ENCODE data around the gene IRAK1.
A peak's percentile ranks its signal among the peaks of the same experiment; 100 is the strongest.
"Not testable (repeated sequence)": the region's sequence is repeated elsewhere in the genome, so short reads cannot be mapped to it uniquely, and the experiment has no call there.

IRAK1 gene

GRCh38 chrX:154018518-154019060 is 1.1 kb downstream of the IRAK1 start:
- DNase-seq = no peak

- no peak for DNase-seq
These were observed 1.8 kb downstream of the IRAK1 start for GRCh38 chrX:154017766-154018517.

- no peak for DNase-seq
These were observed 3.2 kb downstream of the IRAK1 start for GRCh38 chrX:154016366-154017076.

DNA sequence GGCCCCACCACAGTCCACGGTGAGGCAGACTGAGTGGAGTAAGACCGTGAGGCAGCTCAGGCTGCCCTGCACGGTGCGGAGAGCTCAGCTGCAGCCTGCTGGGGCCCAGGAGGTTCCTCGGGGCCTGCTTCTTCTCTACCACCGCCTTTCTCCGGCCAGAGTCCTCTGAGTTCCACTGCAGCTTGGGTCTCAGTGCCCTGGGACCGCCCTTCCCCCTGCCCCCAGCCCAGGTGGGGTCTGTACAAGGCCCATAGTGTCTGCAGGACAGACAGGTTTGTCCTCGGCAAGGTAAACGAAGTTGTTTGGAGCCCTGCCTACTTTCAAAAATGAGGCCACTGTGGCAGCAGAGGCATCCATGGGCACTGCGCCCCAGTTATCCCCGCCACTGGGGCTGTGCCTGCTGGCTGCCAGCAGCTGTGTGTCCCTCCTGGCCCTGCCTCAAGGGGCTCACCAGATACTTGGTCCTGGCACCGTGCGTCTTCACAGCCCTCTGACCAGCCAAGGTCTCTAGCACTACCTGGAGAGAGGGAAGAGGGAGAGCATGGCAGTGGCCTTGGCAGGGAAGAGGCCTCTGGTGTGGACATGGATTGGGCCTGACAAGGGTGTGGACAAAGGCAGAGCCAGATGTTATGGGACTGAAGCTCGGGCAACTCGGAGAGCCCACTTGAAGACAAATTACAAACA is 4.0 kb downstream of the IRAK1 start:
- DNase-seq = no peak

GRCh38 chrX:154014429-154015380 is 5.0 kb downstream of the IRAK1 start:
- DNase-seq = no peak

- DNase-seq = peak; percentile 37
These were observed 5.9 kb downstream of the IRAK1 start for GRCh38 chrX:154013614-154014360.

- no peak for DNase-seq
These were observed 6.7 kb downstream of the IRAK1 start for GRCh38 chrX:154013001-154013421.

DNA sequence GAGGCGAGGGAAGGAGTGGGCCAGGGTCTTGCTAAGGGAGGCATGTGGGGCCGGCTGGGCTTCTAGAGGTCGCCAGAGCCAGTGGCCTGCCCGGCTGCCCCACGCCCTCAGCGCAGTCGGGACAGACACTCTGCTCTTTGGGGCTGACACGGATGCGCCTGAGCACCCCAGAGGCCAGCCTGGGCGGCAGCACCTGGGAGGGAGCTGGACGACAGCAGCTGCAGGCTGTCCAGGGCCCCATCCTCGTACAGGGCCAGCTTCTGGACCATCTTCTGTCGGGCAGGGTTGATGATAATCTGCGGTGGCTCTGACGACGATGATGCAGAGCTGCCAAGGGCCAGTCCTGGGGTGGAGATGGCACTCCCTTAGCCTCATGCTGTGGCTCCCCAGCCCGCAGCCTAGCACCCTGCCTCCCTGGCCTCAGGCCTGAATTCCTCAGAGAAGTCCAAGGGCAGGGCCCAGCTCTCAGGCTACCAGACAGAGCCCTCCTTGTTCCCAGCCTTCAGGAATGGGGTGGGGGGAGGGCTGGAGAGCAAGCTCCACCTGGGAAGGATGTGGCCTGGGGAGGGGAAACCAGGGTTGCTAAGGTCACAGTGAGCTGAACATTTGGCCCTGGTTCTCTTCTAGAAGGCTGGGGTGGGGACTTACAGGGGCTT is 7.2 kb downstream of the IRAK1 start:
- no peak for DNase-seq

GRCh38 chrX:154011376-154012335 is 8.0 kb downstream of the IRAK1 start:
- DNase-seq = no peak

DNA sequence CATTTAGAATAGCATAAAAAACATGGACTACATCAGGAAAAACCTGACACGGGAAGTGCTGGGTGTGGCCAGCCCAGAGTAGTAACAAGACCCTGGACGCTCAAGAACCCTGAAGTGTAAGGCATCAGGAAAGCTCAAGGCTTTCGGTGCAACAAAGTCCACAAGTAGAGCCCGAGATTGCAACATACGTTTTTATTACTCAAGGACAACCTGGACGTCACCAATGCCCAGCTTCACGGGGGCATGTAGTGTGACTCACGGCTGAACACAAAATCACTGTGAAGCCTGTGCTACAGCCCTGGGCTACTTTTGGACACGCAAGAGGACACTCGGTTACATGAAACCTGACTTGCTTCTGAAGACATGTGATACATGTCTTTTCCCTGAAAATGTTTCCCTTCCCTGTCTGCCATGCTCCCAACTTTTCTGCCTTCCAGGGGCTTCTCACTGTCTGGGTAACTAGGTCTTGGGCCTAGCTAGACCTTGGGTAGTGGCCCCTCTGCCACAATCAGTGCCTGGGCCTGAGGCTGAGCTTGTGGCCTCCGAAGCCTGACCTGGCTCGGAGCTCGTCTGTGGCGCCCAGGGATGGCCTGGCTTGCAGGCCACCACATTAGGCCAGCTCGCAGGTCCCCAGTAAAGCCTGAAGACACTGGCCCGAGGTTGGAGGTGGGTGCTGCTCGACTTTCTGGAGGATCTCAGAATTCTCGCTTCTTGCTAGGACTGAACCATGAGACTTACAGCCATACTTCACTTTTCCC is 9.2 kb downstream of the IRAK1 start:
- no peak for DNase-seq

- DNase-seq = no peak
These were observed 11.2 kb downstream of the IRAK1 start for GRCh38 chrX:154008521-154008920.

GRCh38 chrX:154006947-154007346 is 12.8 kb downstream of the IRAK1 start:
- DNase-seq = no peak

DNA sequence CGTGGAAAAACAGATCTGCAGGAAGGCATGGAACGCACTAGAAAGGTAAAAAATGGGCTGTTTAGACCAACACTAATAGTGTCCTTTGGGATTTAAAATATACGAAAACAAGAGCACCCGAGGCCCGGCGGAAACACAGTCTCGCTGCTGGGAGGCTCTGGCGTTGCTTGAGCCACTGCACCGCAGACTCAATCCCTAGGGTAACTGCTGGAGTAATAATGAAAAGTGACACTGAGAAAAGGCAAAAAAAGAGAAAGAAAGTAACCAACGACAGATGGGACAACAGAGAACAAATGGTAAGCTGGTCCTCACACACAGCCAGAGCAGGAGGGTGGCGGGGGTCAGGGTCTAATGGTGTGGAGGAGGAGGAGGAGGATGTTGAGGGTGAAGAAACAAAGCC is 15.4 kb downstream of the IRAK1 start:
- DNase-seq = no peak

DNA sequence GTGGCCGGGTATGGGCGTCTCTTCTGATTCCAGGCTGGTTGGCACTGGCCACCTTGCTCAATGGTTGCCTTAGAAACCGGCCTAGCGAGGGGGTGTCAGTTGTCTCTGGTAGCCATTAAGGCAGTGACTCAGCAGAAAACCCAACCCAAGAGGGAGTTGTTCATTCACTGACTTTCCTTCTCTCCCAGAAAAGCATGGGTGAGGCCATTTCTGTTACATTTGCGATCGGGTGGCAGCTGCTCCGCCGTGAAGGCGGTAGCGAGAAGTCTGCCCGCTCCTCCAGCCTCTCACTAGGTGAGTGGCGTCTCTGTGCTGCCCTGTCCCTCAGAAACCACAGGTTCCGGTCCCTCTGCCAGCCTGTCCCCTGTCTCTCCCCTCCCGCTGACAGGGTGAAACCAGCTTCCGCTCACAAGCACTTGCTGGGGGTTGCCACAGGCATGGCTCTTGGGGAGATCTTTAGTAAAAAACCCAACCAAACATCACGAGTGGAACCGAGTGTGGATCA is 17.4 kb downstream of the IRAK1 start:
- DNase-seq = no peak

DNA sequence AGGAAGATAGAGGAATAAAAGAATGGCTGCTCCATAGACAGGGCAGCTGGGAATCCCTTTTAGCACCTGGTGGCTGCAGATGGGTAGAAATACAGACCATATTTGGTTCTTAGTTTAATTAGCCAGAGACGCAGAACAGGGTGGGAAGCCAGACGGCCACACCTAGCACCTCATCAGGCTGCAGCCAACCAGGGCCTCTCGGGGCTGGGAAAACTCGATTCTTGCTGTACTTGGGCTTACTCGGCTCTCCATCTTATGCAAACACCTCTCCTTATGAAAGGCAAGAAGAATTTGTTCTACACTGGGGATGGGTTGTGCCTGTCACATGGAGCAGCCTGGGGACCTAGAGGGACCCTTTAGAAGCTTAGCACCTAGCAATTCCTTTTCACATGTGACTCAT is 19.7 kb downstream of the IRAK1 start:
- DNase-seq = no peak

DNA sequence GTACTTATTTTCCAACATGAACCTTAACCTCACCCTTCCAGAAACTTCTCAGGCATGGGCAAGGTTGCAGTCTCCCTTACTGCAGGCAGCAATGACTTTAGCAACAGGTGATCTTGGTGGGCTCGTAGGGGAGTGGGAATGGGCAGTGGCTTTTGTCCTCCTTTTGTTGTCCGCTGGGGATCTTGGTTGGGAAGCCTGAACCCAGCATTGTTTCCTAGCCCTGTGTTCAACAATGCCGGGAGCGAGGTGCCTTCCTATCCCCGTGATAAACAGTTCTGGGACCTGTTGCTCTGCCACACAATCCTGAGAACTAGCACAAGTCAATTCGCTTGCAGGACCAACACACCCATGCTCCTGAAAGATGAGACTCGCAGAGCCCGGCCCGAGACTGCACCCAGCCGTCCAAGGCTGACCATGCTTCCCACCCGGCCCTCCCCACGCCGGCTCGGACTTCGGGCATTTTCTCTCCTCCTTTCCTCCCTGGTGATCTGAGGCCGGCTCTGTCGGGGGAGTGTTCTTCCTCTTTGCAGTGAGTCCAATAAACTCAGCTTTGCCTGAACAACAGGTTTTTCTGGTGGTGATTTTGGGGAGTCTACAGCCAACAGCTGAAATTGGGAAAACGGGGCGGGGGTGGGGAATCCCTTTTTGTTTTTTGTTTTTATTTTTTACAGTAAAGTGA is 20.2 kb downstream of the IRAK1 start:
- DNase-seq = no peak

DNA sequence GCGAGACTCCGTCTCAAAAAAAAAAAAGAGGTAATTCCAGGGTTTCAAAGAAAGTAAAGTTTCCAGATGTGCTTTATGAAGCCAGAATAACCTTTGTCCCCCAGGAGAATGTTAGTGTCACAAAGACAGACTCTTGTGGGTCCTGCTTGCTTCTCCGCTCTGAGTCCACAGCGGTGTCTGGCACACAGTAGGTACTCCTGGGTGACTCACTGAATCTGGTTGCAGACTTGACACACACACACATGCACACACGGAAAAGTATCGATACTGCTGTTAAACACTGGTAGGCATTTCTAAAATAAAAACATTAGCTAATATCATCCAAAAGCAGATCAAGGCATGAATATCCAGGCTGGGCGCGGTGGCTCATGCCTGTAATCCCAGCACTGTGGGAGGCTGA is 24.2 kb downstream of the IRAK1 start:
- no peak for DNase-seq

- not testable (repeated sequence) for DNase-seq
These were observed 25.3 kb downstream of the IRAK1 start for GRCh38 chrX:153994398-153994797.

All from T-helper 9 cell (primary cell).